Measurements from ENCODE around the gene CPA1.
A peak's percentile ranks its signal among the peaks of the same experiment; 100 is the strongest.
"Not testable (repeated sequence)": the region's sequence is repeated elsewhere in the genome, so short reads cannot be mapped to it uniquely, and the experiment has no call there.

CPA1 gene

GRCh38 chr7:130371046-130371445, 9.2 kb upstream of the CPA1 start:
- Histone ChIP-seq H2AFZ (ENCODE audit: low read depth, low read length) (no peak overlapping the region), H3K9me3 (ENCODE audit: low read length) (peaks cover 3% of the 10 kb centered on the region), H3K36me3 (ENCODE audit: insufficient read depth, low read length) (no peaks in the 10 kb centered on the region), H3K4me1 (ENCODE audit: insufficient read depth, low read length) (peaks cover 19% of the 10 kb centered on the region), H3K4me3 (ENCODE audit: low read length) (no peak overlapping the region), H3K27me3 (ENCODE audit: insufficient read depth, low read length) (no peaks in the 10 kb centered on the region)

- H3K4me1 ChIP-seq (ENCODE audit: insufficient read depth, low read length), result peaks cover 19% of the 10 kb centered on the region
- H3K27me3 ChIP-seq (ENCODE audit: insufficient read depth, low read length), result no peaks in the 10 kb centered on the region
- no peaks in the 10 kb centered on the region for H3K36me3 ChIP-seq (ENCODE audit: insufficient read depth, low read length)
- H3K9me3 ChIP-seq (ENCODE audit: low read length), result peaks cover 10% of the 10 kb centered on the region
- no peak overlapping the region for H3K4me3 ChIP-seq (ENCODE audit: low read length)
- peak overlapping the region; percentile 78 for H2AFZ ChIP-seq (ENCODE audit: low read depth, low read length)
Measured at GRCh38 chr7:130372402-130373165, 7.7 kb upstream of the CPA1 start.

GRCh38 chr7:130374507-130374906, 5.8 kb upstream of the CPA1 start:
- H3K4me1 ChIP-seq (ENCODE audit: insufficient read depth, low read length), result peaks cover 19% of the 10 kb centered on the region
- no peak overlapping the region for H3K4me3 ChIP-seq (ENCODE audit: low read length)
- no peaks in the 10 kb centered on the region for H3K27me3 ChIP-seq (ENCODE audit: insufficient read depth, low read length)
- peaks cover 10% of the 10 kb centered on the region for H3K9me3 ChIP-seq (ENCODE audit: low read length)
- H3K36me3 ChIP-seq (ENCODE audit: insufficient read depth, low read length), result no peaks in the 10 kb centered on the region
- H2AFZ ChIP-seq (ENCODE audit: low read depth, low read length), result no peak overlapping the region

GRCh38 chr7:130376461-130376860, 3.8 kb upstream of the CPA1 start:
- peaks cover 29% of the 10 kb centered on the region for H3K4me1 ChIP-seq (ENCODE audit: insufficient read depth, low read length)
- not testable (repeated sequence) for H3K36me3 ChIP-seq (ENCODE audit: insufficient read depth, low read length); H3K27me3 ChIP-seq (ENCODE audit: insufficient read depth, low read length); H3K4me3 ChIP-seq (ENCODE audit: low read length); H3K9me3 ChIP-seq (ENCODE audit: low read length); H2AFZ ChIP-seq (ENCODE audit: low read depth, low read length)

- Histone ChIP-seq H3K9me3 (ENCODE audit: low read length) (peaks cover 10% of the 10 kb centered on the region), H3K4me1 (ENCODE audit: insufficient read depth, low read length) (peaks cover 29% of the 10 kb centered on the region), H2AFZ (ENCODE audit: low read depth, low read length) (no peak overlapping the region), H3K36me3 (ENCODE audit: insufficient read depth, low read length) (no peaks in the 10 kb centered on the region), H3K27me3 (ENCODE audit: insufficient read depth, low read length) (no peaks in the 10 kb centered on the region), H3K4me3 (ENCODE audit: low read length) (no peak overlapping the region)
Measured at GRCh38 chr7:130377178-130377577, 3.1 kb upstream of the CPA1 start.

GRCh38 chr7:130379019-130379418, 1.3 kb upstream of the CPA1 start:
- no peaks in the 10 kb centered on the region for H3K27me3 ChIP-seq (ENCODE audit: insufficient read depth, low read length)
- no peak overlapping the region for H2AFZ ChIP-seq (ENCODE audit: low read depth, low read length)
- H3K36me3 ChIP-seq (ENCODE audit: insufficient read depth, low read length), result no peaks in the 10 kb centered on the region
- H3K4me1 ChIP-seq (ENCODE audit: insufficient read depth, low read length), result peaks cover 13% of the 10 kb centered on the region
- H3K9me3 ChIP-seq (ENCODE audit: low read length), result peaks cover 10% of the 10 kb centered on the region
- no peak overlapping the region for H3K4me3 ChIP-seq (ENCODE audit: low read length)

- Histone ChIP-seq H3K27me3 (ENCODE audit: insufficient read depth, low read length) (no peaks in the 10 kb centered on the region), H3K4me1 (ENCODE audit: insufficient read depth, low read length) (peaks cover 11% of the 10 kb centered on the region), H3K9me3 (ENCODE audit: low read length) (peaks cover 10% of the 10 kb centered on the region), H3K4me3 (ENCODE audit: low read length) (no peak overlapping the region), H3K36me3 (ENCODE audit: insufficient read depth, low read length) (no peaks in the 10 kb centered on the region), H2AFZ (ENCODE audit: low read depth, low read length) (no peak overlapping the region)
Measured at GRCh38 chr7:130379532-130379920, 768 bp upstream of the CPA1 start.

- Histone ChIP-seq H2AFZ (ENCODE audit: low read depth, low read length) (no peak overlapping the region), H3K36me3 (ENCODE audit: insufficient read depth, low read length) (no peaks in the 10 kb centered on the region), H3K4me1 (ENCODE audit: insufficient read depth, low read length) (peaks cover 11% of the 10 kb centered on the region), H3K27me3 (ENCODE audit: insufficient read depth, low read length) (no peaks in the 10 kb centered on the region), H3K9me3 (ENCODE audit: low read length) (peaks cover 8% of the 10 kb centered on the region), H3K4me3 (ENCODE audit: low read length) (no peak overlapping the region)
Measured at GRCh38 chr7:130380861-130381455, 664 bp downstream of the CPA1 start.

GRCh38 chr7:130381468-130382312, 1.4 kb downstream of the CPA1 start:
- Histone ChIP-seq H3K4me3 (ENCODE audit: low read length) (no peak overlapping the region), H3K36me3 (ENCODE audit: insufficient read depth, low read length) (no peaks in the 10 kb centered on the region), H3K9me3 (ENCODE audit: low read length) (peaks cover 4% of the 10 kb centered on the region), H3K27me3 (ENCODE audit: insufficient read depth, low read length) (no peaks in the 10 kb centered on the region), H3K4me1 (ENCODE audit: insufficient read depth, low read length) (peaks cover 11% of the 10 kb centered on the region), H2AFZ (ENCODE audit: low read depth, low read length) (no peak overlapping the region)

GRCh38 chr7:130383187-130383980, 3.1 kb downstream of the CPA1 start:
- Histone ChIP-seq H3K27me3 (ENCODE audit: insufficient read depth, low read length) (no peaks in the 10 kb centered on the region), H3K4me3 (ENCODE audit: low read length) (no peak overlapping the region), H3K36me3 (ENCODE audit: insufficient read depth, low read length) (no peaks in the 10 kb centered on the region), H3K4me1 (ENCODE audit: insufficient read depth, low read length) (peaks cover 24% of the 10 kb centered on the region), H2AFZ (ENCODE audit: low read depth, low read length) (no peak overlapping the region), H3K9me3 (ENCODE audit: low read length) (no peaks in the 10 kb centered on the region)

GRCh38 chr7:130384371-130384801, 4.1 kb downstream of the CPA1 start:
- Histone ChIP-seq H3K27me3 (ENCODE audit: insufficient read depth, low read length) (no peaks in the 10 kb centered on the region), H3K4me3 (ENCODE audit: low read length) (no peak overlapping the region), H3K4me1 (ENCODE audit: insufficient read depth, low read length) (peaks cover 25% of the 10 kb centered on the region), H3K9me3 (ENCODE audit: low read length) (peaks cover 3% of the 10 kb centered on the region), H2AFZ (ENCODE audit: low read depth, low read length) (no peak overlapping the region), H3K36me3 (ENCODE audit: insufficient read depth, low read length) (no peaks in the 10 kb centered on the region)

- Histone ChIP-seq H3K9me3 (ENCODE audit: low read length) (peaks cover 3% of the 10 kb centered on the region), H3K36me3 (ENCODE audit: insufficient read depth, low read length) (no peaks in the 10 kb centered on the region), H3K4me3 (ENCODE audit: low read length) (no peak overlapping the region), H2AFZ (ENCODE audit: low read depth, low read length) (no peak overlapping the region), H3K27me3 (ENCODE audit: insufficient read depth, low read length) (no peaks in the 10 kb centered on the region), H3K4me1 (ENCODE audit: insufficient read depth, low read length) (peaks cover 22% of the 10 kb centered on the region)
Measured at GRCh38 chr7:130384841-130385599, 4.7 kb downstream of the CPA1 start.
